ENCODE results near the gene INPP4A.
"Not testable (repeated sequence)": the region's sequence is repeated elsewhere in the genome, so short reads cannot be mapped to it uniquely, and the experiment has no call there.

The INPP4A gene

DNA sequence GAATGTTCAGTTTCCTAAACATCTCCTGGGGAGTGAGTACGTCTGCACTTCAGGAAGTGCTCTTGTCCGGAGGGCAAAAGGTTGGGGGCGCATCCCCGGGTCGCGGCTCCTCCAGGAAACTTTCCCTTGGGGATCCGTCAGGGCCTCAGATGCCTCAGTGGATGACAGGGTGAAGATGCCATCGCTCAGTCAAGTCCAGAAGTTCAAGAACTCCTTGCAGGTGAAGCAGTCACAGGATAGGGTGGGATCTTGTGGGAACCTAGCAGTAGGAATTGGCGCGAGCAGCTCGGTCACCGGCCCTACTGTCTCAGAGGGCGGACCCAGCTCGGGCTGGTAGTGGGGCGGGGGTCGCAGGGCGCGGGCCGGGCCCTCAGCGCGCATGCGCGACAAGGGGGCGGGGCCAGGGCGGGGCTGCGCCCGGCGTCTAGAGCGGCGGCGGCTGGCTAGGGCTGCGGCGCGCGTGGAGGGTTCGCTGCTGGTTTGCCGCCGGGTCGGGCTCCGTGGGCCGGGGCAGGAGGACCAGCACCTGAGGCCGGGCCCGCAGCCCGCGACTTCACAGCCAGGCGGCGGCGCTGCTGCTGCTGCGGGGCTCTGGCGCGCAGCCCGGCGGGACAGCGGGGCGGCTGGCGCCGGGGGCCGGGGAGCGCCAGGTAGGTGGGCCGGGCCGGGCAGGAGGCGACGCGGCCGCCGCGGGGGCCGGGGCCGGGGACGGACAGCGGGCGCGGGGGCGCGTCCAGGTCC, at the start of gene INPP4A:
INPP4A (plus strand) TSS at position 423 of the 741 bp plus-strand sequence. CDS start 75,191 bp downstream, outside the sequence.
- peak; percentile 48 to 62 for DNase-seq

DNA sequence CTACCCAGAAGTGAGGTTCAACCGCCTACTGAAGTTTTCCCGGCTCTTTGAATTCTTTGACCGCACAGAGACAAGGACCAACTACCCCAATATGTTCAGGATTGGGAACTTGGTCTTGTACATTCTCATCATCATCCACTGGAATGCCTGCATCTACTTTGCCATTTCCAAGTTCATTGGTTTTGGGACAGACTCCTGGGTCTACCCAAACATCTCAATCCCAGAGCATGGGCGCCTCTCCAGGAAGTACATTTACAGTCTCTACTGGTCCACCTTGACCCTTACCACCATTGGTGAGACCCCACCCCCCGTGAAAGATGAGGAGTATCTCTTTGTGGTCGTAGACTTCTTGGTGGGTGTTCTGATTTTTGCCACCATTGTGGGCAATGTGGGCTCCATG, 48.7 kb upstream of the INPP4A start:
- no peak for DNase-seq

- DNase-seq: no peak
These were observed 47.8 kb upstream of the INPP4A start for GRCh38 chr2:98396745-98397355.

- DNase-seq: no peak
These were observed 45.5 kb upstream of the INPP4A start for GRCh38 chr2:98399140-98399539.

GRCh38 chr2:98403878-98404277, 40.8 kb upstream of the INPP4A start:
- DNase-seq: no peak

- DNase-seq: no peak
These were observed 40.0 kb upstream of the INPP4A start for GRCh38 chr2:98404556-98405250.

DNA sequence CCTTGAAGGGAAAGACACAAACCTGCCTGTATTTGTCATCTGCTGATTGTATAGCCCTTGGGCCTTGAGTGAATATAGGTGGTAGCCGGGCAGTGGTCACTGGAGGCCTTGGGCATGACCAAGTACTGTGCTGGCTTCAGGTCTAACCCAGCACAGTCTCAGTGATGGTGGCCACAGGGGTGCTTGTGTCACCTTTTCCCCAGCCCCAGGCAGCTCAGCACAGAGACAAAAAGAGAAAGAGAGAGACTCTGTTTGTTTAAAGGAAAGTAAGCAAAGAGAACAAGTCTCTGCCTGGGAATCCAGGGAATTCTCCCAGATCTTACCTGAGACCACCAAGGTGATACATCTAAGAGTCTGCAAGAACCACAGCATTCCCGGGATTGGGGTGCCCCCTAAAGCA, 39.4 kb upstream of the INPP4A start:
- no peak for DNase-seq

- DNase-seq: no peak
These were observed 36.5 kb upstream of the INPP4A start for GRCh38 chr2:98408155-98408554.

GRCh38 chr2:98412751-98413458, 31.8 kb upstream of the INPP4A start:
- DNase-seq: peak; percentile 24 to 72

GRCh38 chr2:98414246-98414645, 30.4 kb upstream of the INPP4A start:
- DNase-seq: not testable (repeated sequence)

- DNase-seq: not testable (repeated sequence)
These were observed 28.9 kb upstream of the INPP4A start for GRCh38 chr2:98415719-98416248.

DNA sequence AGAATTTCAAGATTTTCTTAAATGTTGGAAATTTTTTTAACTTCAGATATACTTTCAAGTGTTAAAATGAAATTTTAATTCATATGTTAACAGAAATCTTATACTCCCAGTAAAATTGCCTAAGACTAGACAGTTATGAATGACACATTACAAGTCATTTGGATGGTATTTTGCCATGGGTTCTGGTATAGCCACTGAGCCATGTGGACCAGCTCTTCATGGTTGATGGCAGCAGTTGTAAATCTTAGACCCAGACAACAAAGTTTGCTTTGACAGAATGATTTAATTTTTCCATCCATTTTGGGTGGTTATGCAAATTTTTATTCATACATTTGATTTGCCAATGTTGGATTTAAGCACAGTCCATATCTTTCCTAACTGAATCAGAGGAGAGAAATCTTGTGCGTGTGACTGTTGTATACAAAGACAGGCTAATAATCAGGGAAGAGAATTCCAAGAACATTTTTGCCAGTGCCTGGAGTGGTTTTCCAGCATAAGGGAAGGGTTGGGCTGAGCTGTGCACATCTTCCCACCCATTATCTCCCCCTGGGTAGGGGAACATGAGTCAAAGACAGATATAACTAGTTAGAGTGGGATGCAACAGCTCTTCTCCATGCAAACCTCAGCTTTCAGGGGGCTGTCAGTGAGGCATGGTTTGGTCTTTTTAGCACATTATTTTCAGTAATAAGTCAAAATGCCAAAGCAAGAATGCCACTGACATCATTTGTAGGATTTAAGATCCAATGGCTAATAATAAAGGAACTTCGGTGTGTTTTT, 28.1 kb upstream of the INPP4A start:
- DNase-seq: no peak

DNA sequence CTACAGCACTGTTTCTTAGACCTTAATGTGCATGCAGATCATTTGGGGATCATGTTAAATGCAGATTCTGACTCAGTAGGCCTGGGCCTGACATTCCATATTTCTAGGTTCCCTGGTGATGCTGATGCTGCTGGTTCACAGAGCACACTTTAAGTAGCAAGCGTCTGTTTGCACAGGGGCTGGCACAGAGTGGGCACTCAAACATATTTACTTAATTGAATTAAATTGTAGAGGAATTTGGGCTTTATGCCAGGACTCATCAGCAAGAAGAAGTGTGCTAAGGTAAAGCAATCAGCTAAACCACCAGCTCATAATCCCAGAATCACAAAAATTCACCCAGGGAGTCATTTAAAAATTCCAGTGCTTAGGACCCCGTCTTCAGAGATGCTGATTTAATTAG, 25.1 kb upstream of the INPP4A start:
- DNase-seq: no peak

- no peak for DNase-seq
These were observed 24.5 kb upstream of the INPP4A start for GRCh38 chr2:98419977-98420725.

DNA sequence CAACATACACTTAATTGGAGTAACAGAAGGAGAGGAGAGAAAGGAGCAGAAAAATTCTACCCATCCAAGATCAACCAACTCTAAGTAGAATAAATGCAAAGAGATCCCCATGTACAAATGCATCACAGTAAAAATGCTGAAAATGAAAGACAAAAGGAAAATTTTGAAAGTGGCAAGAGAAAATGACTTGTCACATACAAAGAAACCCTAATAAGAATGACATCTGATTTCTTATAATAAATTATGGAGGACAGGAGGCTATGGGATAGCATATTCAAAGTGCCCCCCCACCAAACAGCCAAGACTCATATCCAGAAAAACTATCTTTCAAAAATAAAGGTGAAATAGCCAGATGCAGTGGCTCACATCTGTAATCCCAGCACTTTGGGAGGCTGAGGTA, 22.2 kb upstream of the INPP4A start:
- no peak for DNase-seq

GRCh38 chr2:98426771-98427170, 17.9 kb upstream of the INPP4A start:
- no peak for DNase-seq

GRCh38 chr2:98432145-98432544, 12.5 kb upstream of the INPP4A start:
- DNase-seq: no peak

DNA sequence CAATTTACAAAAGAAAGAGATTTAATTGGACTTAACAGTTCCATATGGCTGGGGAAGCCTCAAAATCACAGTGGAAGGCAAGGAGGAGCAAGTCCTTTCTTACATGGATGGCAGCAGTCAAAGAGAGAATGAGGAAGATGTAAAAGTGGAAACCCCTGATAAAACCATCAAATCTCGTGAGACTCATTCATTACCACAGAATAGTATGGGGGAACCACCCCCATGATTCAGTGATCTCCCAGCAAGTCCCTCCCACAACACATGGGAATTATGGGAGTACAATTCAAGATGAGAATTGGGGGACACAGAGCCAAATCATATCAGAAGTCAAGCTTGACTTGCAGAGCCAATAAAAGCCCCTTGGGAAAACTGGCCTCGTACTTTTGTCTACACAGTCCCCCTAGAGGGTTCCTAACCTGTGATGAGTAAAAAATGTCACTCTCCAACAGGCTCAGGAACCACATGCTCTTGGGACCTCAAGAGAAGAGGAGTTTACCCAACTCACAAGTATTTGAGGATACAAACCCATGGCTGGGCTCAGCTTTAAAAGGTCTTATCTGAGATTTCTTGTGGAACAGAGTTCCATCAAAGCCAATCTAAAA, 11.2 kb upstream of the INPP4A start:
- no peak for DNase-seq

- DNase-seq: no peak
These were observed 10.2 kb upstream of the INPP4A start for GRCh38 chr2:98434492-98434891.

GRCh38 chr2:98435670-98436069, 9.0 kb upstream of the INPP4A start:
- DNase-seq: not testable (repeated sequence)

GRCh38 chr2:98436734-98437133, 7.9 kb upstream of the INPP4A start:
- no peak for DNase-seq

All from NCI-H524 (cell line).